Stimulated activated CD8-positive, alpha-beta memory T cell treated with anti-CD3 and anti-CD28 coated beads, Interleukin-15, amount 100 ng/mL, for 4 hours (primary cell): ENCODE results near the gene MOGAT3.

Experiments
- DNase-seq, 2 donors: peaks; one replicate each; pipeline ENCODE4 v3.0.0-alpha.2; 2020; ENCODE audit warnings: low read depth in 2 of 2

Gene MOGAT3

DNA sequence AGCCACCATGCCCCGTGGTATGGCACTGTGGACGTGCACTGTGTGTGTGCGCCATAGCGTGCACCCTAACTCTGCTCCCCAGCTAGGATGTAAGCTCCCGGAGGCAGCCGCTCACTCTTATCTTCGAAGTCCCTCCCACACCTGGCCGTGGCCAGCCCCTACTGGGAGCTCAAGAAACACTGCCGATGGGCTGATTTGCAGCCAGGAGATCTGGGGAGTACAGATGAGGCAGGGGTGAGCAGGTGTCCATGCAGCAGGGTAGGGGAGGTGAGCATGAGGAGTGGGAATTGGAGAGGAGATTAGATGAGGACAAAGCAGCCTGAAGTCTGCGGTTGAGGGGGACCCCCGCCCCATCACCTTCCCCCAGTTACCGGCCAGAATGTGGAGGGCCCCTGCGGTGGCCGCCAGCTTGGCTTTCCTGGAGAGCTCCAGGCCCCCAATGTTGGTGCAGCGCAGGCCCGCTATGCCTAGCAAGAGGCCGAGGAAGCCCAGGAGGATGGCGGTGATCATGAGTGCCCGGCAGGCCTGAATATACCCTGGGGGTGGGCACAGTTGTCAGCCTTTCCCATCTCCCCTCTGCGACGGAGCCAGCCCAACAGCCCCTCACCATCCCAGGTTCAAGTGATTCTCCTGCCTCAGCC lies 33.2 kb upstream of the MOGAT3 start:
- DNase-seq: no peak

DNA sequence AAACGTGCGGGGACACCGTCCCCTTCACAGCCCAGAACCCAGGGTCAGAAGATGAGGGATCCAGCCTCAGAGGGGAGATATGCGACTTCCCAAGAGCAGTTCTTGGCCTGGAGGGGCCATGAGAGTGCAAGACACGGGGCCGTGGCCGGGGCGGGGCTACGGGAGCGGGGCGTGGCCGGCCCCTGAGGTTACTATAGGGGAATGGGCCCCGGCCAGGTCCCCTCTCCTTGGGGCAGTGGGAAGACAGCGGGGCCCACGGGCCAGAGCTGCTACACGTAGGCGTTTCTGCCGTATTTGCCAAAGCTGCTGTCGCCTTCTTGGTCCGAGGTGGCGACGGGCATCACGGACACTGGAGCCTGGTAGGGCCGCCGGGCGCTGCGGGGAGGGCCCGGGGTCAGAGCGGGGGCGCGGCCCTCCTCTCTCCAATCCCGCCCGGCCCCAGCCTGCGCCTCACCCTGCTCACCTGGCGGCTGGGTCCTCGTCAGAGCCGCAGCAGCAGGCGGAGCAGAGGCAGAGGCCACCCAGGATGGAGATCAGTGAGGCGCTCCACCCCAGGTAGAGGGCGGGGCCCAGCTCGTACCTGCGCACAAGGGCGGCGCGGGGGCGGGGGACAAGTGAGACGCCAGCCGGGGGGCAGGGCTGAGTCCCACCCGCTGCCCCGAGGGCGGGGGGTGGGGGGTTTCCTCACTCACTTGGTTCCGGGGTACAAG lies 31.5 kb upstream of the MOGAT3 start:
- DNase-seq: no peak

DNA sequence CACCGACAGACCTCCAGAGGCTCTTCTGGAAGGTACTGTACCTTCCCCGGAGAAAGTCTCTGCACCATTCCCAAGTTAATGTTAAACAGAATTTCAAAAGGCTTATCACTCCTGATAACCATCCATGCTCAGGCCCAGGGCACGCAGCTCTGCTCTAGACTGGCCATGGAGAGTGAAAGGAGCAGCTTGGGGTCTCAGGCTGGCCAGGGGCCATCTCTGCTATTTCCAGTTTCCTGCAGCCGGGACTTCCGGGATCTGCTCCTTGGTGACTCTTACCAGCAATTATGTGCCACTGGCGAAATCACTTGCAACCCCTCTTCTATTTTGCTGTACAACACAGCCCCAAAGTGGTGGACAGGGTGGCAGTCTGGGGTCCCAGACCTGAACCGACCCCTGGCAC lies 30.8 kb upstream of the MOGAT3 start:
- DNase-seq: no peak

DNA sequence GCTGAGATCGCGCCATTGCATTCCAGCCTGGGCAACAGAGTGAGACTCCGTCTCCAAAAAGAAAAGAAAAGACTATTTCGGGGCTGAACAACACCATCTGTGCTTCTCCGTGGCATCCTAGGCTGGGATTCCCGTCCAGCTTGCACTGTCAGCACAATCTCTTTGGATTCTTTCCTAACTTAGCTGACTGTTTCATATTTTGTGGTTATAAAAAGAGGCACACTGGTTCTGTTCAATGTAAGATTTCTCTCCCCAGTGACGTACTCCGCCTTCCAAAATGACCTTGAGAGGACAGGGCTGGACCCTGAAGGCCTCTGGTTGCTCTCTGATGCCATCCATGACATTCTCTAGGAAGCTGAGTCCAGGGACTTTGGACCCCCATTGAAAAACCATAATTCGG lies 25.9 kb upstream of the MOGAT3 start:
- no peak for DNase-seq

DNA sequence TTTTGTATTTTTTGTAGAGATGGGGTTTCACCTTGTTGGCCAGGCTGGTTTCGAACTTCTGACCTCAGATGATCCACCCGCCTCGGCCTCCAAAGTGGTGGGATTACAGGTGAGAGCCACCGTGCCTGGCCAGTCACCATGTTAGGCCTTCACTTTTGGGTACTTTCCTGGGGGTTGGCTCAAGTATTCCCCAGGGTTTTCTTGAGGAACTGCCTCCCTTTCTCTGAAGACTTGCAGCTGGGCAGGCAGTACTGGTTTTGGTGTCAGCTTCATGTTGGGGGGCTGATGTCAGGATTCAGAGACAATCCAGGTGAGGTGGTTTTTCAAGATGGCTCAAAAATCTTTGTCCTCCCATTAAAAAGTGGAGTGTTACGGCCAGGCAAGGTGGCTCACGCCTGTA lies 24.8 kb upstream of the MOGAT3 start:
- DNase-seq: no peak

DNA sequence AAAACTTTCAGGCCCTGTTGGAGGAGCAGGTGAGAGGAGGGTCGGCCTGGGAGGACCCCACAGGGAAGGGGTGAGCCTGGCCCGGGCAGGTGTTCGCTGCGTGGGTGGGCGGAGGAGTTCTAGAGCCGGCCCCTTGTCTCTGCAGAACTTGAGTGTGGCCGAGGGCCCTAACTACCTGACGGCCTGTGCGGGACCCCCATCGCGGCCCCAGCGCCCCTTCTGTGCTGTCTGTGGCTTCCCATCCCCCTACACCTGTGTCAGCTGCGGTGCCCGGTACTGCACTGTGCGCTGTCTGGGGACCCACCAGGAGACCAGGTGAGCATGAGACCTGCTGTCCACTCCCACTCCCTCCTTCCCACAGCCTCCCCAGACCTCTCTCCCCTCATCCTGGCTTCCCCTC lies 22.7 kb upstream of the MOGAT3 start:
- DNase-seq: no peak

DNA sequence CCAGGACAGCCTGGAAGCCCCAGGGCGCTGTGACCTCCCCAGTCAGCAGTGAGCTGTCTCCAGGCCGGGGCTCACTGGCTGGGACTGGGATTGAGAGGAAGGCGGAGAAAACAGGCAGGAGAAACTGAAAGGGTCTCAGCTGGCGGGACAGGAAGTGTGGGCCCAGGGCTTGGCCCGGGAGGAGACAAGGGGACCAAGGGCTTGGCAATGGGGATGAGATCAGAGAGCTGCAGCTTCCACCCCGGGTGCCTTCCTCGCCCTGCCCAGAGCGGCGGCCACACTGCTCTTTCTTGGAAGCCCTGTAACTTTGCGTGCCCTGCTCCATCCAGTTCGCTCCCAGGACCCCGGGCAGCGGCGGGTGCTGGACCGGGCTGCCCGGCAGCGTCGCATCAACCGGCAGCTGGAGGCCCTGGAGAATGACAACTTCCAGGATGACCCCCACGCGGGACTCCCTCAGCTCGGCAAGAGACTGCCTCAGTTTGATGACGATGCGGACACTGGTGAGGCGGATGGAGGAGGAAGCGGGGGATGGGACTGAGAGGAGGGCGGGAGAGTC lies 21.5 kb upstream of the MOGAT3 start:
- DNase-seq: no peak

DNA sequence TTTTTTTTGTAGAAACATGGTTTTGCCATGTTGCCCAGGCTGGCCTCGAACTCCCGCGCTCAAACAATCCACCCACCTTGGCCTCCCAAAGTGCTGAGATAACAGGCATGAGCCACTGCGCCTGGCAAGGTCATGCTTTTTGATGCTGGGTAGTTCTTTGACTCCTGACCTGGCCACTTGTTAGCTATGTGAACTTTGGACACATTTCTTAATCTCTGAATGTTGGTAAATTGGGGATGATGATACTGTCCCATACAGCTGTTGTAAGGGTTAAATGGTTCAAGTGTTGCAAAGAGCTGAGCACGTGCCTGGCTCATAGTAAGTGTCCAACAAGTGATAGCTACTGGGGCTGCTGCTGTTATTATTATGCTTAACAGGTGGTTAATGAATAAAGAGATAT lies 19.5 kb upstream of the MOGAT3 start:
- no peak for DNase-seq

DNA sequence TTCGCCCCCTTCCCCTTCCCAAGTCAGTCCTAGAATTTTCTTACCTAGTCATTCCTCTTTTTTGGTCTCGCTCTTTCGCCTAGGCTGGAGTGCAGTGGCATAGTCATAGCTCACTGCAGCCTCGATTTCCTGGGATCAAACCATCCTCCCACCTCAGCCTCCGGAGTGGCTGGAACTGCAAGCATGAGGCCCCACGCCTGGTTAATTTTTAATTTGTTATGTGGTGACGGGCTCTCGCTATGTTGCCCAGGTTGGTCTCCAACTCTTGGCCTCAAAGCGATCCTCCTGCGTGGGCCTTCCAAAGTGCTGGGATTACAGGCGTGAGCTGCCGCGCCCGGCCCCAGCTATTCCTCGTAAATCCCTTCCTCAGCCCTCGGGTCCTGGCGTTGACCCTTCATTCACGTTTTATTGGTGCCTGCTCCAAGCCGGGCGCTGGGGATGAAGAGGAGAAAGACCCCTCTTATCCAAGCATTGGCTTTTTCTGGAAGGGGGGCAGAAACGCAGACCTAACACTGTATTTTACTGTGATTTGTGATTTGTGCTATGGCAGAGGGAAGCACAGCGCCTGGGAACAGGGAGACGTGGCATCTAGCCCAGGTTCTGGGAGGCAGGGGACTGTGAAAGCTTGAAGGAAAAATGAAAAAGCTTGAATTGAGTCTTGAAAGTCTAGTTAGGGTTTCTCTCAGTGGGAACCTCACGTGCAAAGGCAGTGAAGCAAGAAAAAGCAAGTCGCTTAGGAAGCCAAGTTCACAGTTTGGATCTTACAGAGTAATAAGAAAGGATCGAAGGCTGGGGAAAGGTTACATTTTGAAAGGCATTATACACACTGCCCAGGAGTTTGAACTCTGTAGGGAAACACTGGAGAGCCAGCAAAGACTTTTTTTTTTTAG lies 17.6 kb upstream of the MOGAT3 start:
- no peak for DNase-seq

DNA sequence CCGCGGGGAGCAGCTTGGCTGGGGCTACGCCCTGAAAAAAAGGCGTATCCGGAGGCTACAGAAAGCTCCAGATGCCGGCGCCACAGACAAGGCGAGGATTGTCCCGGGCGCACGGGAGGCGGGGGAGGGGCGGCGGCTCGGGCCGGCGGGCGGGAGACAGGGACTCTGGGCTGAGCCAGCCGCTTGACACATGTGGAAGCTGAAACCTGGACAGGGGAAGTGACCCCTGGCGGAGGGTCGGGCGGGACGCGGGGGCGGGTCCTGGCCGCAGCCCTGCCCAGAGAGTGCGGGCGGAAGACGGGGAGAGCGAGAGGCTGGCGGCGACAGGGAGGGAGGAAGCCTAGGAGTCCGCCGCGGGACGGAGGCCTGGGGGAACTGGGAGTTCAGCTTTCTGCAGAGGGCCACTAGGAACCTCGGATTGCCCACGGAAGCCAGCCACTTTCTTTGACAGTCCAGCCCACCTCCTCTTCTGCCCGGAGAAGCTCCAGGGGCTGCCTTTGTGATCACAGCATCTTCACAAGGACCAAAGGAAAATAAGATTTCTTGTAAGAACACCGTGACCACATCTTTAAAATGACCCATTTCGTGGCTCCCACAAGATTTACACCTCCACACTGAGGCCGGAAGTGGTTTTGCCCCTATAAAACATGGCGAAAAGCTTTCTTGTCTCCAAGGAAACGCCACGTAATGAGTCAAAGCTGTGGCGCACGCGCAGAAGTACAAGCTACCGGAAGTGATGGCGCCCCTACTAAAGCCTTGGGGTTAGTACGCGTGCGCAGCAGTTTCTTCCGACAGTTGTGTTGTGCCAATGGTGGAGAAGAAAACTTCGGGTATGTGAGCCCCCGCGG lies 16.8 kb upstream of the MOGAT3 start, which contains the start of the genes PLOD3 and ZNHIT1:
Gene PLOD3 (minus strand): TSS at position 194 of the 848 bp plus-strand sequence. CDS start 307 bp downstream, outside the sequence.
Gene ZNHIT1 (plus strand): TSS at position 778 of the 848 bp plus-strand sequence. CDS start 31 bp downstream, at position 809.
- DNase-seq: peak; percentile 89 to 93

DNA sequence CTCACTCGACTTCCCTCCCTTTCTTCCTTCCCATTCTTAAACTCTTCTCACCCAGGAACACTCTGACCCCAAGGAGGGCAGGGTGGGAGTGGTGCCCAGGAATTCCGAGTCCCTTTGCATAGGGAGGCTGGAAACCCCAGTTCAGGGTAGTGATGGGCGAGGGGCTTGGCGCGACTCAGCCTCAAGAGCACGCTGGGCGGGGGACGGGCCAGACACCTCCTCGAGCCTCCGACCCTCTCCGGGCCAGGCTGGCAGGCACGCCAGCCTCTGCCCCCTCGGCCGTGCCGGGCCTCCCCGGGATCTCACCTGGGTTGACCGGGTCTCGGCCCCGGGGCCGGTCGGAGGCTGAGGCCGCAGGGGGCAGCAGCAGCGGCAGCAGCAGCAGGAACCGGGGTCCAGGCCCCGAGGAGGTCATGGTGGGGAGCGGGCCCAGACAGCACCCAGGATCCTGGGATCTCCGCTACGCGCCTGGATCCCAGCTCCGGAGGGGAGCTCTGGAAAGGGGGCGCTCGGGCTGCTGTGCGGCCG lies 16.1 kb upstream of the MOGAT3 start:
- no peak for DNase-seq

DNA sequence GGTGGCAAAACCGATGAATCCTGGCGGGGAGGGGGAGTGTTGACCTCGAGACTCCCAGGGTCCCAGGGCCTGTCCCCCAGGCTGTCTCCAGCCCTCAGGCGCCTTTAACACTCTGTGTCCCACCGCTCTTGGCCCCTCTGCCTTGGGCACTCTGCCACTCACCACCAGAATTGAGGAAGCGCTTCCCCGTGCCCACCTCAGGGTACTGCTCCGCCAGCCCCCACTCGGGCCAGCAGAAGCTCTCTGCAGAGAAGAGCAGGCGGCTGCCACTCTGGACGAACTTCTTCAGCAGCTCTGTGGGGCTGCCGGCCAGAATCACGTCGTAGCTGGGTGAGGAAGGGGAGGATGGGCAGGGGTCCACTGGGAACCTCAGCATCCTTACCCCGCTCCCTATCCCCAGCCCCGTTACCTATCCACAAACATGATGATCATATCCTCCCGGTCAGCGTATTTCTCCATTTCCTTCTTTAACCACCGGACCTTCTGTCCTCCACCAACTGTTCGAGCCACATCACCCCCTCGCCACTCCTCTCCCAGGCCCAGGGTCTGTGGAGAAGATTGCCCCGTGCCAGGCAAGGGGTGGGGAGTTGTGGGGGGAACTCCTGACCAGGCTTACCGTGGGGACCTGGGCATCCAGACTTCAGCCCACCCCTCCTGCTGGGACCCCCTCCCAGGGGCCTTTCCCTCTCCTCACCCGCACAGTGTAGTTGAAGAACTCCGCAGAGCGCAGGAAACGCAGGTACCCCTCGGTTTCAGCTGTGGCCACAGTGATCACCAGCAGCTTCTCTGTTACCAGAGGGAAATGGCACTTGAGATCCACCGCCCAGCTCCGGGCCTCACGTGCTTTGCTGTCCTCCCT lies 15.4 kb upstream of the MOGAT3 start:
- DNase-seq: no peak

DNA sequence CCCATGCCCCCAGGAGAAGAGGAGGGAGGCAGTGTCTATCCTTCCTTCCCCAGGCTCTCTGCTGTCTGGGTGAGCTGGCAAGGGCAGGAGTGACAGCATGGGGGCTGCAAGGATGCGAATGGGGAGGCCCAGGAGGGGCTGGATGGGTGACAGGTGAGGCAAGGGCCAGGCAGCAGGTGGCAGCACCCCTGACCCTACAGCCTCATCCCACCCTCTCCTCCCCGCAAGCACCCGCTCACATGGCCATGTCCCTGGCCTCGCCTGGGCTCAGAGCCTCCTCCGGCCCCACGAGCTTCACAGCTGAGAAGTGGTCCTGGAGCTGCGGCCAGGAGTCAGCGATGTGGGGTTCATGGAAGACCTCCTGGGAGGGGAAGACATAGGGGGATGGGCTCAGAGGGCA lies 11.2 kb upstream of the MOGAT3 start:
- DNase-seq: no peak

DNA sequence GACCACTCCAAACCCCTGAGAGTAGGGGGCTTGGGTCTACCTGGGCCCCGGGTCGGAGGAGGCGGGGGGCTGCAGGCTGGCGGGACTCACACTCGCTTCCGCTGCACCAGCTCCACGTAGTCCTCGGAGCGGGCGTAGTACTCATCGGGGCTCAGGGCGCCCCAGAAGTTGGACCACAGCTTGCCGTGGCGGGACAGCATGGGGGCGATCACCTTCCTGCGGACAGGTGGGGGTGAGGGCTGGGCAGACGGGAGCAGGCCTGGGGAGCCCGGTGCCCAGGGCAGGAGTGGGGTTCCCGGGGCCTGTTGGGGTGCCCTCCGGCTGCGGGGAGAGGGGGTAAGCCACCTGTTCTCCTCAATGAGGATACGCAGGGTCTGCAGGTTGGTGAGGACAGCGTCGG lies 10.7 kb upstream of the MOGAT3 start:
- no peak for DNase-seq

DNA sequence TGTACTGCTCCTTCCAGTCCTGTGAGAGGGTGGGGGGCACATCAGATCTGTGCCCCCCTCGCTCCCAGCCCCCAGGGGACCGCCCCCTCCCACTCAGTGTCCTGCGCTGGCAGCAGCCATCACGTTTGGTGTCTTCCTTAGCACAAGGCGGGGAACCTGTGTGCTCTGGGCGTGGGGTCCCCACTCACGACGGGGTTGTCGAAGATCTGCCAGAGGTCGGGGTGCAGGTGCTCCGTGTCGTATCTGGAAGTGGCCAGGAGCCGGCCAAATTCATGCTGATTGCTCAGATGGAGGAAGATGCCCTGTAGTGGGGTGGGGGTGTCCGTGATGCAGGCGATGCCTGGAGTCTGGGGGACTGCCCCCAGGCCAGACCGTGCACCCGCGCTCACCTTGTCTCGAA lies 9.3 kb upstream of the MOGAT3 start:
- no peak for DNase-seq

DNA sequence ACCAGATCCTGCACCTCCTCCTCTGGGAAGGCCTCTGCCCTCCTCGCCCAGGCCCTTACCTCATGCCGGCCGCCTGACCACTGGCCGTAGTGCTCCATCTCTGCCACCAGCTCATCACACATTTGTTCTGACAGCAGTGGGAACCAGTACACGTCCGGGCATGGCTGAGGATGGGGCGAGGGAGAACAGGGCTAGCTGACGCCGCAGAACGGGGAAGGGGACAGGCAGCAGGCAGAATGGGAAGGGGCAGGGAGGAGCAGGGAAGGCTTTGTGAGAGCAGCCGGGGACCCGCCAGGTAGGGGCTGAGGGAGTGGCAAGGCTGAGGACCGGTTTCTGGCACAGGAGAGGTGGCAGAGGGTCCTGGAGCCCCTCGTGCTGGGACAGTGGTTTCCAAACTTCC lies 8.0 kb upstream of the MOGAT3 start:
- DNase-seq: no peak

DNA sequence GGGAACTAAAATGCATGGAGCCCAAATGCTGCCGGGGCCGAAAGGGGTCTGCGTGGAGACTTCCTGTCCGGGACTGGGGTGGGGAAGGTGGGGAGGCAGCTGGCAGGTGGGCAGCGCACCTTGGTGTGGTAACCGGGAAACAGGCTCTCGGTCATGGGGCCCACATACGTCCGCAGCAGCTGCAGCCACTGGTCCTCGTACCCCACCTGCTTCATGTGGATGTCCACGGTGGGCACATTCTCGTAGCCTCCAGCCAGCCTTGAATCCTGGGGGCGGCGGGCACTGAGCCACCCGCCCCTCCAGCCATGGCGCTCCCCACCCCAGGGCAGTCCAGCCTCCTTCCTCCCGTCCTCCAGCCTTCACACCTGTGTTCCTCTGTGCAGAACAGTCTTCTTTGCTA lies 6.6 kb upstream of the MOGAT3 start:
- DNase-seq: no peak

DNA sequence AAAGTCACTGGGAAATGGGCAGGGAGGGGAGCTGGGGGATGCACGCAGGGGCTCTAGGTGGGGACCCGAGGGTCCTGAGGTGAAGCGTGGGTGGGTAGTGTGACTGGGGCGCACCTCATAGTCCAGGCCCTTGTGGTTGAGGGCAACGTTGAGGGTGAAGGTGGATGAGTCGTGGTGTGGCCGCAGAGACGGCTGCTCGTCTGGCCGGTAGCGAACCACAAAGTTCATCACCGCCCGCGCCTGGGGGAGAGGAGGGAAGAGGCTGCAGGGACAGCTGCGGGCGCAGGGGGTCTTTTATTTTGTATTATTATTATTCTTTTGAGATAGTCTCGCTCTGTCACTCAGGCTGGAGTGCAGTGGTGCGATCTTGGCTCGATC lies 5.8 kb upstream of the MOGAT3 start:
- DNase-seq: no peak

DNA sequence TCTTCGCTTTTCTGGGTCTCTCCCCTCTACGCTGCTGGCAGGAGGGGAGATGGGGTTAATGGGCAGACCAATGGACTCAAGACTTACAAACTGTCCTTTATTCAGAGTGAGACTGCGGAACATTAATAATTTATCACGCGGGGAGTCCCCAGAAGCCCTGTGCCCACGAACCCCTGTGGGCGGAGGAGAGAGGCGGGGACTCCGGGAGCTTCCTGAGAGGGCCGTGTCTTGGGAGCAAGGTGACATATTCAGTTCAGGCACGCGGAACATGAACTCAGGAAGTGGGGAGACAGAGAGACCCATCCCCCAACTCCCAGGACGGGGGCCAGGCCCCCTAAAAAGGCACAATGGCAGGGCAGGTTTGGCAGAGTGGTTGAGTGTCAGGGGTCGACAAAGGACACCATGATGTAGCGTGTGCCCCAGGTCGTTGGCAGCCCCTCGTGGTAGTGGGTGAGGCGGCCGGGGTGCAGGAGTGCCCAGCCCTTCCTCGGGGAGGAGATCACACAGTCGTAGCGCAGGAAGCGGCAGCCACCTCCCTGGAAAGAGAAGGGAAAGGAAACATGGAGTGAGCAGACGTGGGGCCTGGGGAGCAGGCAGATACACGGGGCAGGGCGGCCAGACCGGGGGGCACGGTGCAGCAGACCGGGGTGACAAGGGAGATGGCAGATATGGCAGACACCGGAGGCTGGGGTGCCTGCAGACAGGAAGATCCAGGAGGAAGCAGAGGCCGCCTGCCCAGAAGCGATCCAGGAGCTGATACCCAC lies 5.2 kb upstream of the MOGAT3 start:
- DNase-seq: no peak
